GM19467 (cell line): ENCODE measurements around the gene MAGI2.

Experiments used
- ATAC-seq: cut with Tn5 transposase; IDR thresholded peaks from one replicate; pipeline ENCODE4 v1.9.1; 2021; ENCODE audit warnings: mild to moderate bottlenecking, moderate library complexity; ENCODE audit not compliant: unreplicated experiment

Gene MAGI2

DNA sequence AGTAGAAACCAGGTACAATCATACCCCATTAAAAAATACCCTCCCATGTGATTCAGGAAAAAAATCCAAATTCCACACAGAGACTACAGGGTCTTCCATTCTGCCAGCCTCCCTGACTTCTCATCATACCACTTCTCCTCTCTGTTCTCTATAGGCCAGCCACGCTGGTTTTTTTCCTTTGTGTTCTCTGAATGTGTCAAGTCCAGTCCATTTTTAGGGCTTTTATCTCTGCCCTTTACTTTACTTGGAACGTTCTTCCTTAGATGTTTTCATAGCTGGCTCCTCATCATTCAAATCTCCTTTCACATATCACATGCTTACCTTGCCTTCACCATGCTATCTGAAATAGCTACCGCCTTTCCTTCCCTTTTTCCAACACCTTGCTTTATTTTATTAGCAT lies 1057.3 kb downstream of the MAGI2 start:
- no peak for ATAC-seq

DNA sequence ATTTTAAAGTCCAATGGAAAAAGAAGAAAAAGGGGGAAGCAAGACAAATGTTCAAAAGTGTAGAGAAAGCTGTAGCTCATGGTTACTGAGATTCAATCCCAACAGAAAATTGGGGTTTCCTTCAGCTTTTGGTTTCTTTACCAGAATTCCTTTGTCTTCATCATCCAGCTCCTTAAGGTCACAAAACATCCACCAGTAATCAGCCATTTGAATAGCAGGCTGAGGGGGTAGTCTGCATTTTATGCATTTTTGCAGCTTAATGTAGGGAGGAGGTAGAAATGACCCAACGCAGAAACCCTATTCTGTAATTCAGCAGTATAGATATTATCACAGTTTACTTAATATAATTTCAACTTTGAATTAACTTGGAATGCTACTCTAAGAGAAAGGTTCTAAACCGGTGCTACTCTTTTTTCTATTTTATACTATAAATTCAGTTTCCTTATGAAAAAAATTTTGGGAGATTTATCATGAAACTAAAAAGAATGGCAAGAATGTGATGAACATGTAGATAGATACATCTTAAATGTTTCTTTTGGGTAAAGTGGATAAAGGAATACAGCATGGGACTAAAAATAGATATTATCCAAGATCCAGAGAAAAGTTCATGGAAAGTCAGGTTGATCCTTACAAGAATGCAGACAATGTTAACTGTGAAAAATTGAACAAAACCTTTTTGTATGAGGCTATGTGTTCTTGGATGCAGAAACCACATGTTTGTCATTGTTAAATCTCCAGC lies 1058.0 kb downstream of the MAGI2 start:
- ATAC-seq = no peak

DNA sequence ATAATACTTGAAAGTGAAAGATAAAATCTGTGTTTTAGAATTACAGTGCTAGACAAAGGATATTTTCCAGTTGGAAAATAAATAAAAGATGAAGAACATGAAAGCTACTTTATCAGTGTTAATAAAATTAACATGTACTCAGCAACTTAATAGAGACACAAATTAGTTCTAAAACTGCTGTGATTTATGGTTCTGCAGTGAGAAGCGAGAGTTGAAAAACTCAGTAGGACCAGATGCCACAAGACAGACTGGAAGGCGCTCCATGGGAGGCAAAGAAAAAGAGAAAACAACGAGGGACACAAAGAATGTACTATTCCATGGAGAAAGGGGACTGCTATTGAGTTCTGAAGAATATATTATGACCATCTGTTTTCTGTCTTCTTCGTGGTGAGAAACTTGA lies 1064.4 kb downstream of the MAGI2 start:
- no peak for ATAC-seq

DNA sequence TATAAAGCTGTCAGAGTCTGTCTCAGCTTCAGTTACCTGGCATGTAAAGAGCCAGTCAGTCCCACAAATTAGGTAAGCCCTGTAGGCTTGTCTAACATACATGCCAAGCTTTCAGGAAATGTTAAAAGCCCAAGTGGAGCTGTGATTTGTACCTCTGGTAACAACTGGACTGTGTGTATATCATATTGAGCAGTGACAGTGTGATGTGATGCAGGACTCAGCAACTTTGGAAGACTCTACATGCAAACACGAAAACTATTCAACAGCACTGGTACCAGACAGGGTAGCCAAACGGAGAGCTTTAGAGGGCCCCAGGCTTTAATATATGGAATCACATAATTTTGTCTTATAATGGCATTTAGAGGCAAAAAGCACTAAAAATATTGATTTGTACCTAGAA lies 1066.9 kb downstream of the MAGI2 start:
- ATAC-seq = no peak

DNA sequence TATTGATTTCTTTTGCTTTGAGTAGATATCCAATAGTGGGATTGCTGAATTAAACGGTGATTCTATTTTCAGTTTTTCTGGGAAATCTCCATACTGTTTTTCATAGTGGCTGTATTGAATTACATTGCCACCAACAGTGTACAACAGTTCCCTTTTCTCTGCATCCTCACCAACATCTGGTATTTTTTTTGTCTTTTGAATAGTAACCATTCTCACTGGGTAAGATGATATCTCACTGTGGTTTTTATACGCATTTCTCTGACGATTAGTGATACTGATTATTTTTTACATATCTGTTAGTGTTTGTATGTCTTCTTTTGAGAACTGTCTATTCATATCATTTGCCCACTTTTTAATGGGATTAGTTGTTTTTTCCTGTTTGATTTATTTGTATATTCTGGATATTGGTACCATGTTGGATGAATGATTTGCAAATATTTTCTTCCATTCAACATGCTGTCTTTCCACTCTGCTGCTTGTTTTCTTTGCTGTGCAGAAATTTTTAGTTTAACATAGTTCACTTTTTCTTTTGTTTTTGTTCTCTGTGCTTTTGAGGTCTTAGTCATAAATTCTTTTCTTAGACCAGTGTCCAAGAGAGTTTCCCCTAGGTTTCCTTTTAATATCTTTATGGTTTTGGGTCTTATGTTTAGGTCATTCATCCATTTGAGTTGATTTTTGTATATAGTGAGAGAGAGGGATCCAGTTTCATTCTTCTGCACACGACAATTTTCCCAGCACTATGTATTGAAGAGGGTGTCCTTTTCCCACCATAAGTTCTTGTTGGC lies 1070.2 kb downstream of the MAGI2 start:
- no peak for ATAC-seq

DNA sequence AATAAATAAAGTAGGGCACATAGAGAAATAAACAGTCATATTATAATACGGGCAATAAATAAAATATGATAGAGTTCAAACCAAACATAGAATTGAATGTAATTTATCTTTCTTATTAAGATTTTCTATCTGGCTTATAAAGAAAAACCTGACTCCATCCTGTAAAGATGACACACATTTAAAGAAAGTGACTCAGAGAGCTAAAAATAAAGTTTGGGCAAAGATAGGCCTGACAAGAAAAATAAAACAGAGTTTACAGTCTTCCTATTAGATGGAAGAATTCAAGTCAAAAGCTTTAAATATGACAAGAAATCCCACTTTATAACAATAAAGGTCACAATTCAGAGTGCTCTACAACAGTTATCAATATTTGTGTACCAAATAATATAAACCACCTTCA lies 1074.3 kb downstream of the MAGI2 start:
- ATAC-seq = no peak

DNA sequence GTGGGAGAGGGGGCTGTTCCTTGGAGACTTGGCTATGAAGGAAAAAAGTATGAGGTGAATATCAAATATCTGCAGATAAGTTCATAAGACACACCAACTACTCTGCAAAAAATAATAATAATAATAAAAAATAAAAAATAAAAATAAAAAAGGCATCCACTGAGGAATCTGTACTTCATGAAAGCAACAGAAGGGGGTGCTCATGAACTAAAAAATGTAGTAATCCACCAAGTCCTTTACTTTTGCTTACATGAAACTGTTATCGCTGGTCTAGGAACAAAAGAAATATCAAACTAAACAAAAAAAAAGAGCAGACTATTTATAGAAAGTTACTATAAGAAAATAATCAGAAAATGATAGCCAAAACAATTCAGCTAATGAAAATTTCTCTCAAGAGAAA lies 1075.9 kb downstream of the MAGI2 start:
- no peak for ATAC-seq

DNA sequence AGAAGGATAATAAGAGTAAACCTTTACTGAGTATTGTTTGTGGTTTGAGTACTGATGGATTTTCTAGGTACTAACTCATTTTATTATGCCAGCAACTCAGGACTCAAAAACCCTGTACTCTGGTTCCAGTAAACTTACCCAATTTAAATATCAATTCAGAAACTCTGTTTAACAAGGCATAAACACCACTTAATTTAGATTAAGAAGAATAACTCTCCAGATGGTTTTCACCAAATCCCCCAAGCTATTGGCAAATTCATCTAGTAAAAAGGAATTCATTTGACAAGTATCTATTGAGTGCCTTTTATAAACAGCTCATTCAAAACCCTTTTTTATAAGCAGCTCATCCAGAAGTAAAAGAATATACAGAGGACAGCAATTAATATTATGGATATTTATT lies 1082.5 kb downstream of the MAGI2 start:
- ATAC-seq = no peak

DNA sequence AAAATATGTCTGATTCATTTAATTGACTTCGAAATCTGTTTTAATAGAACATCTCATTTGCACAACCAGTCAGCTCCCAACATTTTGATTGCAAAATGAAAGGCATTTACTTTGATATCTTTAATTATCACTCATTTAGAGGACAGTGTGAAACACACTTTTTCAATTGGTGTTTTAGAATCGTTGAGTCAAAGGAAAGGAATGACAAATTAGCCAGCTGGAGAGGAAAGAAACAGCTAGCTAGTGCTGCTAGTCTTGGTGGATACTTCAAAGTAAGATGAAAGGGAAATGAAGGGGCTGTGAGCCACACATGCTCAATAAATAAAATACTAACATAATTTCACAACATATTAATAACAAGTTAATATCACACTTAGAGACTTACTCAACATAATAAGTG lies 1084.7 kb downstream of the MAGI2 start:
- no peak for ATAC-seq

DNA sequence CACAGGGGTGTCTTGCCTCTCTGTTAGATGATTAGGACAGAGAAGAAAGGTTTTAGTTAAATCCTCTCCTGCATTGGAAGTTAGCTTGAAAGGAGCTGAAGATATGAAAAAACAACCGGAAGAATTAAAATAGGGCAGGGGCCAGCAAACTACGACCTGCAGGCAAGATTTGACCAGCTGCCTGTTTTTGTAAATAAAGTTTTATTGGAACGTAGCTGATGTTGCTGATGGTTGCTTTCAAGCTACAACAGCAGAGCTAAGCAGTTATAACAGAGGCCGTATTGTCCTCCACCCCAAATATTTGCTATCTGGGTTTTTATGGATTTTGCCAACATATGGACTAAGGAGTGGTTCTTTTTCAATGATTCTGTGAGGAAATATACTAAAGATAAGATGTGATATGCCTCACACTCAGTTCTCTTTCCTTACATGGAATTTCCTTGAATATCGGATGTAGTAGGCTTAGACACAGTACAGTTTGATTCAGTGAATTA lies 1086.1 kb downstream of the MAGI2 start:
- no peak for ATAC-seq

DNA sequence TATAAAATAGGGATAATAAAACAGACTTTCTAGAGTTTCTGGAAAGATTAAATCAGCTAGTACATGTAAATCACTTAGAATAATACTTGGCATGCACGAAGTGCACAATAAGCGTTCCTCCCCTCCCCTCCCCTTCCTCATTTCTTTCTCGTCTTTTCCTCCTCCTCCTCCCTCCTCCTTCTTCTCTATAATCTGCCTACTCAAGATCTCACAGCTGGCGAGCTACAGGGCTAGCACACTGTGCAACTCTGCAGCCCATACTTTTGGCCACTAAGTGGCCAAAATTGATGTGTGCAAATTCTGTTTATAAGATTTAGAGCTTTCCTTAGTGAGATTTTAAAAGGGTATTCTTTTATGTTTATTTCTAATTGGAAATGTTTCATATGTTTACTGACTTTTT lies 1089.6 kb downstream of the MAGI2 start:
- ATAC-seq = no peak

DNA sequence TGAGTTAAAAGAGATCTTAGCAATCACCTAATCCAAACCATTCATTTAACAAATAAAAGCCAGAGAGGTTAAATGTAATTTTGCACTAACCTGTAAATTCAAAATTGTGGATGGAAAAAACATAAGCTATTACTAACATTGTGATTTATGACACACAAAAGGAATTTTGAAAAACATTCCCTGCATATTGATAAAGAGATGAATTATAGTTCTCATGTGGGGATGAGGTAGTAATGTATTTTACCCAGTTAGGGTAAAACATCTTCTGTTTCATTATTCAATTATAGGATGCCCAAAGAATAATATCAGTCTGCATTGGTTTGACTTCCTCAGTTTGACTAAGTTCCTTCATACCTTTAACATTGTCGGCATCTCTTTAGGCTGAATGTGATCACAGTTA lies 1093.6 kb downstream of the MAGI2 start:
- ATAC-seq = no peak

DNA sequence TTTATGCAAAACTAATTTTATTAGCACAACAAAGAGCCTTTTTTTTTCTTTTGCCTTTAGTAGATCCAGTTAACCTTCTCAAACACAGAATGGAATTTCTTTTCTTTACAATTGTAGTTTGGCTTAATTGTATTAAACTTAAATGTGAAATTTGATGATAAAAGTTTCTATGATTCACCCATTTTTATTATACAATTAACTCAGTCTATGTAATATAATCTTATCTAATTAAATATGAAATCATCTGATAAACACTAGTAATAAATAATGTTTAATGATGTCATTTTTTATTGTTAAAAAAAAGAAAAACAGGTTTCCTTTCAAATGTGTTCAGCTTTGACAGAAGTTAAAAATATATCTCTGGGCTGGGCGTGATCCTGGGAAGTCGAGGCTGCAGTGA lies 1095.8 kb downstream of the MAGI2 start:
- no peak for ATAC-seq

DNA sequence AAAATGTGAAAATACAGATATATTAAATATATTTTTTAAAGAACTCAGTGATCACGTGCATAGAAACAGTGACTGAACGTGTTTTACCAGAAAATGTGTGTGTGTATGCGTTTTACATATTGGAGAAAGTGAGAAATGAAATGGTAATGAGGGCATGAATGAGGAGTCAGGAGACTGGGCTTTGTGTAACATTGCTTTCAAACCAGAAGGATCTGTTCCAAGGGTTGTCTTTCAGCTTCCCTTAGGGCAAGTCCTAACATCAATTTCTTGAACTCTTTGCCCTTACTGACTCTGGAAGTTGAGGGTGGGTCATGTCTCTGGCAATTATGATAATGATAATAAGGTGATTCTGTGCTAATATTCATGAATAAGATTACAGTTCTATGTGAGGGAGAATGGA lies 1097.6 kb downstream of the MAGI2 start:
- ATAC-seq = no peak

DNA sequence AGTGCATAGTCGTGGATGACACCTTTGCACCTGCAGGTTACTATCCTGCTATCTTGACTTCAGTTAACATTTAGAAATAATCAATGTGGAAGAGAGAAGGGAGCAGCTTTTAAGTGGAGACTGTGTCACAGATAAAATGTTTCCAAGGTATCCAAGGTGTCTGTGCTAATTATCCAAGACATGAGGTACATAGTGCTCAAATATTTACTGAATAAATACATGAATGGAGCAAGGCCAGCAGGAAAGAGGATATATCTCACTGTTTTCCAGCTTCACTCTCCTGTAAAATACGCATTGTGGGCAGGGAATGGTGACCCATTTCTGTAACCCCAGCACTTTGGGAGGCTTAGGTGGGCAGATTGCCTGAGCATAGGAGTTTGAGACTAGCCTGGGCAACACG lies 1102.5 kb downstream of the MAGI2 start:
- ATAC-seq = no peak

DNA sequence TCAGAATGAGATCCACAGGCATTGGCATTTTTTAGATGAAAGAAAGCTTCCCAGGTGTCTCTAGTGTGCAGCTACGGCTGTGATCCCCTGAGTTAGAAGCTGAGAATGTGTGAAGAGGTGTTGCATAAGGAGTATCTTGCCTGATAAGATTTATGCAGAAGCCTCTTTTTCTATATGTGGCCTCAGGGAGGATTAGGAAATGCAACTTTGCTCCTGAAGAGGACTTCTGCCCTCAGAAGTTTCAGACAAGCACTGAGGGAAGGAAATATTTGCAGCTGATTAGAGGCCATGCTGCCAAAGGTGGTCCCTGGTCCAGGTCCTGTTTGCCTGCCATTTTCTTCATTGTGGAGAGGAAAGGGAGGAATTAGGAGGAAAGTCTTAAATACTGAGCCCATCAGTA lies 1103.1 kb downstream of the MAGI2 start:
- ATAC-seq = no peak

DNA sequence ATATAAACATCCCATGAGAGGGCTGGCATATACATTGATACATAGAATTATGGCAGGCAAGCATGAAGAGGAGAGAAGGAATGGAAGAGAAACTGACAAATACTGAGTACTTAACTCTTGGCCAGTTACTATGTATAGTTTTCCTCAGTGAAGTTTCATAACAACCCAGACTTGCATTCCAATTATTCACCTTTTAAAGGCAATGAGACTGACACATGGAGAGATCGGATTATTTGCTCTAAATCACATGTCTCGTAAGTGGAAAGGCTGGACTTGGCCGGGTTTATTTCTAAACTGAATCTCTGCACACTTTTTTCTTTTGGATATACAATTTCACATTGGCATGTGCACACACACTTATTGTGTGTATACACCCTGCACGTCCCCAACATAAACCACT lies 1106.6 kb downstream of the MAGI2 start:
- ATAC-seq = no peak

DNA sequence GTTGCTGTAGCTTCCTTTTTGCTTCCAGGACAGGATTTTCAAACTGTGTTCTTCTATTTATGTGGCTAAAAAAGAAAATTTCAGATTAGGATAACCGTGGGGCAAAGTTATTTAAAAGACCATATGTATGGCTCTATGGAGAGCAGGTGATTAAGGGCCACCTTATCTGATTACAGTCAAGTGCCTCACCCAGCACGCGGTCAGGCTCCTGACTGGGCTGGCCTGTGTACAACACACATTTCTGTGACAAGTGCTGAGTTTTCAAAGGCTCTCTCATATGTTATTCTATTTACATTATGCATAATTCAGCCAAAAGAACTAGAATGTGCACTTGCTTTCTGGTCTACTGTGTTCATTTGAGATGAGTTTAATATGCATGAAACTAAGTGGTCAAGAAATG lies 1107.5 kb downstream of the MAGI2 start:
- ATAC-seq = no peak

DNA sequence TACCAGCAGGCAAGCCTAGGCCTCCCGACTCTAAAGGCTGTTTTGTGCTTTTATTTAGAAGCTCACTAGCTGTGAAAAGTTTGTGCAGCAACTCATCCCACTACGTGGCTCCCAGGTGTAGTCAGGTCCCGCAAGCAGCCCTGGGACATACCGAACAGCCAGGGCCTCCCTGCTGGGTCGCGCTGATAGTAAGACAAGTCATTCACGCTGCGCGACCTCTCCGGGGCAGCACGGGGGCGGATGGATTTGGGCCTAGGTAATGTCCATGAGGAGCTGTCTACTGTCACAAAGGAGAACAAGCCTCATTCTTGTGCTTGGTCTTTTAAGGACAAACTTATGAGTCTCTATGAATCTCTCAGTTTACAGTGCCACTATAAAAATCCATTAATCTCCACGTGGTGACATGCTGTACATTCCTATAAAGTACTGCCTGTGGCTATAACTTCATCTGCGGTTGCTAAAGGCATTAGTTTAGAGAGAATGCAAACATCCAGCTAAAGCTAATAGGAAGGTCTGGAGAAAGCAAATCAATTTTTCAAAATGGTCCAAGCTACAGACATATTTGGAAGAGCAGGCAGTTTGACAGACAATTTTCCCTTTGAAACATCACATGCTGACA lies 1108.1 kb downstream of the MAGI2 start:
- ATAC-seq = no peak

DNA sequence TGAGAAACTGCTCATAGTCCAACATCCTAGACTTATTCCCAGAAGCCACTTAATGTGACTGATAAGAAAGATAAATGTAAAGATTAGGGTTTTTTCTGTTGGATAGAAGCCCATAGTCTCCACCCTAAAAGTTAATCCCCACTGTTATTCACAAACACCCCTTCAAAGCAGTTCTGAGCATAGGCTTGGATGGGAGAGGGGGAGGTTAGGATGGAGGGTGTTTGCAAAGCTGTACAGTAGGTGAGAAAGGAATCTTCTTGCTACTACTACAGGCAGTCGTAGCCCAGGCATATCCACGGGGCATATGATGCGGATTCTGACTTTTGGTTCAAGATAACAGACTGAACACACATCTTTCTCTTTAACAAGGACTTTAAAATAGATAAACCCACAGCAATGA lies 1119.0 kb downstream of the MAGI2 start:
- no peak for ATAC-seq

DNA sequence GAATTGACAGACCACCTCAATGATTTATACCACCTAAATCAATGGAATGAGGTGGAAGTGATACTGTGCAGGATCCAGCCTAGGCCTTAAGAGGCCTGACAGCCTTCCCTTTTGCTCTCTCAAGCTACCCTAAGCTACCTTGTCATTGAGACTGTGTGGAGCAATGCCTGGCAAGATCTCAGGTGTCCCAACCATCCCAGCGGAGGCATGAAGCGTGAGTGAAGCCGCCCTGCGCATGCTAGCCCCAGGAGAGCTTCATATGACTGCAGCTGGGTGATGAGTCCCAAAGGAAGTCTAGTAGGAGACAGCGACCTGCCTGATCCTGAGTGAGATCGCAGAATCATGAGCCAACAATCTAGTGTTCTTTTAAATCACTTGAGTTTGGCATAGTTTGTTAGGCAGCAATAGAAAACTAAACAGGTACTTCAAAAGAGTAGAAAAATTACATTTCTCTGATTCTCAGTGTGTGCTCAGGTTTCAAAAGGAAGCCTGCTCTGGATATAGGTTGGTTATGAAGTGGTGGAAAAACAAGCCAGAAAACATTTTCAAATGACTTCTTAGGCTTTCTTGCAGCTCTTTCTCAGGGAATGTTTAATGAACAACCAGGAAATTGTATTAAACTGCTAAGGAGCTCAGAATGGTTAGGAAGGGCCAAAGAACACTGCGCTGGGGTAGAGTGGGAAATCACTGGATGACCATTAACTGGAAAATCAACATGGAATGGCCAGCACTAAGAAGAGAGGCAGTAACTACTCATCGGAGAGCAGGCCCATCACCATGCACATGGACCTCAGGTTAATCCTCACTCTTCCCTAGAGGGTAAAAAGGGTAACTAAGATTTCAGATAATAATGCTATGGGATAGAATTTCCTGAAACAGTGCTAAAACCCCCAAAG lies 1119.7 kb downstream of the MAGI2 start:
- no peak for ATAC-seq
